Measurements from ENCODE around the gene OR5B21.

DNA sequence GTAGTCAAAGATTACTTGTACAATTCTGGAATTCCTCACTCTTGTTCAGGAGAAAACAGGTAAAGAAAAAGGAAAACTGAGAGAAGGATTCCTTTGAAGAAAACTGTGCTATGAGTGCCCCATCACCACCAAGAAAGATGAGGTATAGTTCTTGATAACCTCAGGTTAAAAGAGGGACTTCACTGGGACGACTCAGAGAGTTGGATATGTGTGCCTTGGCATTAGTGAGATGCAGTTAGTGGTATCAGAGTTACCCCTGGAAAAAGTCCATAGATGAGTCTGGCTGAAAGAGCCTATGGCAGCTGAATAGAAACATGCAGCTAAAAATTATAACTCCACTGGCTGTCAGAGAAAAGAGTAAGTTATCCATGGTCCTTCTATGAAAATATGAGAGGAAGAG lies 38.9 kb upstream of the OR5B21 start:
- TF ChIP-seq, protein P1, sequence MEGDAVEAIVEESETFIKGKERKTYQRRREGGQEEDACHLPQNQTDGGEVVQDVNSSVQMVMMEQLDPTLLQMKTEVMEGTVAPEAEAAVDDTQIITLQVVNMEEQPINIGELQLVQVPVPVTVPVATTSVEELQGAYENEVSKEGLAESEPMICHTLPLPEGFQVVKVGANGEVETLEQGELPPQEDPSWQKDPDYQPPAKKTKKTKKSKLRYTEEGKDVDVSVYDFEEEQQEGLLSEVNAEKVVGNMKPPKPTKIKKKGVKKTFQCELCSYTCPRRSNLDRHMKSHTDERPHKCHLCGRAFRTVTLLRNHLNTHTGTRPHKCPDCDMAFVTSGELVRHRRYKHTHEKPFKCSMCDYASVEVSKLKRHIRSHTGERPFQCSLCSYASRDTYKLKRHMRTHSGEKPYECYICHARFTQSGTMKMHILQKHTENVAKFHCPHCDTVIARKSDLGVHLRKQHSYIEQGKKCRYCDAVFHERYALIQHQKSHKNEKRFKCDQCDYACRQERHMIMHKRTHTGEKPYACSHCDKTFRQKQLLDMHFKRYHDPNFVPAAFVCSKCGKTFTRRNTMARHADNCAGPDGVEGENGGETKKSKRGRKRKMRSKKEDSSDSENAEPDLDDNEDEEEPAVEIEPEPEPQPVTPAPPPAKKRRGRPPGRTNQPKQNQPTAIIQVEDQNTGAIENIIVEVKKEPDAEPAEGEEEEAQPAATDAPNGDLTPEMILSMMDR (IDR thresholded peaks at IDR 0.05), result no peak
- TF ChIP-seq POLR2A (IDR thresholded peaks at IDR 0.05), result no peak
